ENCODE data around the gene CES3.

The CES3 gene

GRCh38 chr16:66919569-66920298 lies 41.3 kb upstream of the CES3 start:
- Histone ChIP-seq H3K27me3 (replicated peaks; ENCODE audit: insufficient read depth, low read length) (peaks cover 88% of the 10 kb centered on the region), H3K9ac (ENCODE audit: low read length) (no peak overlapping the region)

DNA sequence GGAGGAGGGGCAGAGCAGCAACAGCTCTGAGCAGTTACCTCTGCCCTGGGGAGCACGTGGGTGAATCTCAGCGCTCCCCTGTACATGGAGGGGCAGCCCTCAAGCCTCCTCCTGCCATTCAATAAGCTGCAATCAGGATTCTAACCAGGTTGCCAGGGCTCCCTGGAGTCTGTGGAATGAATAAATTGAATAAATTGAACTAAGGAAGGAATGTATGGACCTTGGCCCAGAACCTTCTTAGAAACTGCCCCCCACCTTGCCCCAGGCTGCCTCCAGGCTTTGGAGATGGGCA lies 40.8 kb upstream of the CES3 start:
- Histone ChIP-seq H3K9me3 (replicated peaks; ENCODE audit: insufficient read depth, low read length) (no peaks in the 10 kb centered on the region), H3K27ac (ENCODE audit: low read length) (no peak overlapping the region), H4K20me1 (ENCODE audit: insufficient read depth, low read length) (no peaks in the 10 kb centered on the region), H3K79me2 (ENCODE audit: low read length) (no peaks in the 10 kb centered on the region), H3F3A (ENCODE audit: insufficient read depth, low read length) (no peaks in the 10 kb centered on the region), H3K36me3 (replicated peaks; ENCODE audit: insufficient read depth, low read length) (no peaks in the 10 kb centered on the region), H3K4me1 (ENCODE audit: low read length) (no peaks in the 10 kb centered on the region), H3K27me3 (replicated peaks; ENCODE audit: insufficient read depth, low read length) (peaks cover 86% of the 10 kb centered on the region), H3K4me2 (ENCODE audit: low read depth, low read length) (no peak overlapping the region), H3K9me2 (replicated peaks; ENCODE audit: insufficient read depth, low read length) (no peaks in the 10 kb centered on the region), H3K9ac (ENCODE audit: low read length) (no peak overlapping the region), H3K4me3 (ENCODE audit: low read length) (no peak overlapping the region), H2AFZ (ENCODE audit: low read length) (no peak overlapping the region)
- no peak for DNase-seq
- TF ChIP-seq EZH2phosphoT487 (IDR thresholded peaks at IDR 0.05; ENCODE audit: low read length) (no peak), EZH2 (optimal IDR thresholded peaks at IDR 0.05; ENCODE audit: low read depth, low read length) (no peak)
- TF ChIP-seq, protein P1, sequence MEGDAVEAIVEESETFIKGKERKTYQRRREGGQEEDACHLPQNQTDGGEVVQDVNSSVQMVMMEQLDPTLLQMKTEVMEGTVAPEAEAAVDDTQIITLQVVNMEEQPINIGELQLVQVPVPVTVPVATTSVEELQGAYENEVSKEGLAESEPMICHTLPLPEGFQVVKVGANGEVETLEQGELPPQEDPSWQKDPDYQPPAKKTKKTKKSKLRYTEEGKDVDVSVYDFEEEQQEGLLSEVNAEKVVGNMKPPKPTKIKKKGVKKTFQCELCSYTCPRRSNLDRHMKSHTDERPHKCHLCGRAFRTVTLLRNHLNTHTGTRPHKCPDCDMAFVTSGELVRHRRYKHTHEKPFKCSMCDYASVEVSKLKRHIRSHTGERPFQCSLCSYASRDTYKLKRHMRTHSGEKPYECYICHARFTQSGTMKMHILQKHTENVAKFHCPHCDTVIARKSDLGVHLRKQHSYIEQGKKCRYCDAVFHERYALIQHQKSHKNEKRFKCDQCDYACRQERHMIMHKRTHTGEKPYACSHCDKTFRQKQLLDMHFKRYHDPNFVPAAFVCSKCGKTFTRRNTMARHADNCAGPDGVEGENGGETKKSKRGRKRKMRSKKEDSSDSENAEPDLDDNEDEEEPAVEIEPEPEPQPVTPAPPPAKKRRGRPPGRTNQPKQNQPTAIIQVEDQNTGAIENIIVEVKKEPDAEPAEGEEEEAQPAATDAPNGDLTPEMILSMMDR (IDR thresholded peaks at IDR 0.05; ENCODE audit: low read length) = no peak

More at GRCh38 chr16:66919569-66920298, 41.3 kb upstream of the CES3 start:
- TF ChIP-seq, protein P1 (IDR thresholded peaks at IDR 0.05; ENCODE audit: low read length) = no peak
- TF ChIP-seq EZH2phosphoT487 (IDR thresholded peaks at IDR 0.05; ENCODE audit: low read length) = no peak
- TF ChIP-seq EZH2 (optimal IDR thresholded peaks at IDR 0.05; ENCODE audit: low read depth, low read length) = no peak
- no peaks in the 10 kb centered on the region for H3K4me1 ChIP-seq (ENCODE audit: low read length)
- H3K9me2 ChIP-seq (replicated peaks; ENCODE audit: insufficient read depth, low read length) = no peaks in the 10 kb centered on the region
- H3K36me3 ChIP-seq (replicated peaks; ENCODE audit: insufficient read depth, low read length) = no peaks in the 10 kb centered on the region
- no peaks in the 10 kb centered on the region for H4K20me1 ChIP-seq (ENCODE audit: insufficient read depth, low read length)
- H3K4me3 ChIP-seq (ENCODE audit: low read length) = no peak overlapping the region
- no peak overlapping the region for H3K27ac ChIP-seq (ENCODE audit: low read length)
- no peaks in the 10 kb centered on the region for H3K9me3 ChIP-seq (replicated peaks; ENCODE audit: insufficient read depth, low read length)
- DNase-seq = no peak
- H3F3A ChIP-seq (ENCODE audit: insufficient read depth, low read length) = no peaks in the 10 kb centered on the region
- no peak overlapping the region for H3K4me2 ChIP-seq (ENCODE audit: low read depth, low read length)
- no peak overlapping the region for H2AFZ ChIP-seq (ENCODE audit: low read length)
- no peaks in the 10 kb centered on the region for H3K79me2 ChIP-seq (ENCODE audit: low read length)

DNA sequence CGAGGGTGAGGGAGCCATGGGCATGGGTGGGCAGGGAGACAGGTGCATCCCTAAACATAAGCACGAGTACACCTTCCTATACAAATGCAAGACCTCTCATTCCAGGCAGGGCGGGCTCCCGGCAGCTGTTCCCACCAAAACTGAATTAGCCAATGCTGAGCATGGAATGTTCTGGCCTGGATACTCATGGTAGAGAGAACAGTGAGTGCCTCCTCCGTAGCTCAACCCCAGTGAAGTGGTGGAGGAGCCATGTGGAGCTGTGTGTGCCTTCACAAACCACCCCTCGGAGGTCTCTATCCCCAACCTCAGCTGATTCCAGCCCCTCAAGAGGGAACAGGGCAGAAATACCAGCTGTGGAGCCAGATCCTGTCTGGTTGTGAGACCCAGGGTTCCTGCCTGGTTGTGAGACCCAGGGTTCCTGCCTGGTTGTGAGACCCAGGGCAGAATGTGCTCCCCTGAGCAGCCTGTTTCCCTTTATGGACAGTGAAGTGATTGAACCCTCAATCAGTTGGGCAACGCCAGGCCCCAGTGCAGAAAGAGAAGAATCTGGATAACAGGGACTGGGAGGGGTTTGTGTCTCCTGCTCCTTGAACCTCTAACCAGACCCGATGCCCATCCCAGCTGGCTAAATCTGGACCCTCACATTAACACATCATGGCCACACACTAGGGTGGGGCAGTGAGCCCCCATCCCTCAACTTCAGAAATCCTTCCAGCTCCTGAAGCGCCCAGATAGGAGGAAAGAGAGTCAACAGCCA lies 40.0 kb upstream of the CES3 start:
- no peak overlapping the region for H3K9ac ChIP-seq (ENCODE audit: low read length)
- no peaks in the 10 kb centered on the region for H3F3A ChIP-seq (ENCODE audit: insufficient read depth, low read length)
- no peaks in the 10 kb centered on the region for H3K36me3 ChIP-seq (replicated peaks; ENCODE audit: insufficient read depth, low read length)
- H3K4me3 ChIP-seq (ENCODE audit: low read length) = no peak overlapping the region
- no peak overlapping the region for H3K27ac ChIP-seq (ENCODE audit: low read length)
- no peaks in the 10 kb centered on the region for H3K79me2 ChIP-seq (ENCODE audit: low read length)
- peaks cover 82% of the 10 kb centered on the region for H3K27me3 ChIP-seq (replicated peaks; ENCODE audit: insufficient read depth, low read length)
- H4K20me1 ChIP-seq (ENCODE audit: insufficient read depth, low read length) = no peaks in the 10 kb centered on the region
- no peak overlapping the region for H3K4me2 ChIP-seq (ENCODE audit: low read depth, low read length)
- no peak overlapping the region for H2AFZ ChIP-seq (ENCODE audit: low read length)
- no peak for DNase-seq
- H3K9me2 ChIP-seq (replicated peaks; ENCODE audit: insufficient read depth, low read length) = no peaks in the 10 kb centered on the region
- H3K4me1 ChIP-seq (ENCODE audit: low read length) = no peaks in the 10 kb centered on the region
- TF ChIP-seq EZH2 (optimal IDR thresholded peaks at IDR 0.05; ENCODE audit: low read depth, low read length) = no peak
- TF ChIP-seq EZH2phosphoT487 (IDR thresholded peaks at IDR 0.05; ENCODE audit: low read length) = no peak
- TF ChIP-seq, protein P1 (IDR thresholded peaks at IDR 0.05; ENCODE audit: low read length) = no peak
- no peaks in the 10 kb centered on the region for H3K9me3 ChIP-seq (replicated peaks; ENCODE audit: insufficient read depth, low read length)

All from MM.1S (cell line).